COR-L47 (cell line): ENCODE measurements around the gene KIF26B.
A peak's percentile ranks its signal among the peaks of the same experiment; 100 is the strongest.
"Not testable (repeated sequence)": the region's sequence is repeated elsewhere in the genome, so short reads cannot be mapped to it uniquely, and the experiment has no call there.

Experiments used
- DNase-seq: peaks from one replicate; lab custom pipeline; 2025; lab: John Stamatoyannopoulos, UW

The KIF26B gene

DNA sequence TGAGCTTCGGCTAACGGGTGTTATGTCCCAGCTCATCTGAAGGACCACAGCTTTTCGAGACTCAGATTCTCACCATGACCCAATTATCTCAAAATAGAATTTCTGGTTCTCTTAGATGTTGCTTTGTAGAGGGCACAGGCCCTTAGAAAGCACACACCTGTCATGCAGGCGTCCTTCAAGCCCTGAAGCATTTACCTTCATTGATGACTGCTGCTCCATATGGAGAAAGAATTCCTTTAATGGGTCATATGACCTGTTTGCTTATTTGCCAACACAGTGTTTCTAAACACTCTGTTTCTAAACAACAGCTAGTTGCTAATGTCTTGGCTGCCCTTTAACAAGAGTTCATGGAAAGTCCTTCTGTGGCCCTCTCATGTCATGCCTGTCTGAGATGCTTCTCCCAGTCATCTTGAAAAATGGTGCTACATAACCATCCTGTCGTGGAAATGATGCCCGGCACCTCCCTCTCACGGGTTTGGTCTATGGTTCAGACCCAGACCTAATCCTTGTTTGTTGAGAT lies 495.7 kb downstream of the KIF26B start:
- DNase-seq = no peak

DNA sequence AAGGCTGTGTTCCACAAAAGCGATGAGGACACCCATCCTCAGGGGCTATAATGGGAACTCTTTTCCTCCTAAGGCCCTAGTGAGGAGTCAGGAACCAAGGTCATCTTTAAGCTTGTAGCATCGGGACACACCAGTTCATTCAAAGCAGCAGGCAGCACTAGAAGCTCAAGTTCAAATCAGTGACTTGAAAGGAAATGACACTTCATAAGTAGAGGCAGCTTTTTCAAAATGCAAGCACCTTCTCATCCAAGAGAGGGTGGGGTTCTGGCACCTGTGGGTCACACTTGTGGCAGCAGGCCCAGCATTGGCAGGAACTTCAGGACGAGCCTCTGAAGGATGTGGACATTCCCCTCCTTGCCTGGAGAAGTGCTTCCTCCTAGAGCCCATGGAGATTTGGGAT lies 496.3 kb downstream of the KIF26B start:
- no peak for DNase-seq

DNA sequence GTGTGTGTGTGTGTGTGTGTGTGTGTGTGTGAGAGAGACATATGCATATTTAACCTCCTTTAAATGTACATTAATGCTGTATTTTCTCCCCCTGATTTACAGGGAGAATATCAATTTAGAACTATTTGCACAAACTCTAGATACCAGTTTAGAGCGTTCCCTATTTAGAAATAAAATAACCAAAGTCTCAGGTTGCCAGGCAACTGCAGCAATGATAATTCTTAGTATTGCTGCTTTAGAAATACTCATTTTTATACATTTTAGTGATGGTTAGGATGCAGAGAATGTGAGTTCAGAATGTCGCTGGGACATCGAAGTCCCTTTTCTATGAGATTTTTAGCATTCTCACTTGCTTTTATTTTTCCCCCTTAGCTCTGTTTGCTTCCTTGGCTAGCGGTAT lies 497.3 kb downstream of the KIF26B start:
- DNase-seq = no peak

DNA sequence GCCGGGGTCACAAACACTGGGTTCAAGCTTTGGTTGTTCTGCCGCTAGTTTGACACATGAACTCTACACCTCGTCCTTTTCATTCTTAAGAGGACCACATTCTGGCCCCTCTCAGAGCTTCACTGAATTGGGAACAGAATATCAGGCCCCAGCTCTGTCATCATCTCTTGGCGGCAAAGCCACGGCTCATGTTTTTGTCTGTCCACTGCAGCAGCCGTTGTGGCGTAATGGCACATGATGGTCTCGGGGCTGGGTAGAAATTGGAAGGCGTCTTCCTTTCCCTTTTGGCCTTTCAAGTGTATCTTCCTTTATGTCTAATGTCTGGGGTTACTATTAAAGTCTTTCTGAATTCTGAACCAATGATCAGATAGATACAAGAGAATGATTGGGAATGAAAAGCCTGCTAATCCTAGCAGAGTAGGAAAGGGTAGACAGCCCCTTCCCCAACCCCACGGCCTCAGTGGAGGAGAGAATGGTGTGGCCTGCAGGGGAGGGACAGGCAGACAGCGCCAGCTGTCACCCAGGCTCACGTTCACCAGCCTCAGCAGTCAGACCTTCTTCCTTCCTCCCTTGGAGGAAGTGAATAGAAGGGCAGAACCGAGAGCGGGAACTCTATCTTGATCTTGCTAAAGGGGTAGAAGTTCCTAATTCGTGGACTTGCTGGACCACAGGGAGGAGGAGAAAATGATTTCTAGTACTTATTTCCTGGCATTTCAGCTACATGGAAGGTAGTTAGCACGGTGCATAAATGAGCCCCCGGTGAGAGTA lies 498.1 kb downstream of the KIF26B start:
- DNase-seq = no peak

DNA sequence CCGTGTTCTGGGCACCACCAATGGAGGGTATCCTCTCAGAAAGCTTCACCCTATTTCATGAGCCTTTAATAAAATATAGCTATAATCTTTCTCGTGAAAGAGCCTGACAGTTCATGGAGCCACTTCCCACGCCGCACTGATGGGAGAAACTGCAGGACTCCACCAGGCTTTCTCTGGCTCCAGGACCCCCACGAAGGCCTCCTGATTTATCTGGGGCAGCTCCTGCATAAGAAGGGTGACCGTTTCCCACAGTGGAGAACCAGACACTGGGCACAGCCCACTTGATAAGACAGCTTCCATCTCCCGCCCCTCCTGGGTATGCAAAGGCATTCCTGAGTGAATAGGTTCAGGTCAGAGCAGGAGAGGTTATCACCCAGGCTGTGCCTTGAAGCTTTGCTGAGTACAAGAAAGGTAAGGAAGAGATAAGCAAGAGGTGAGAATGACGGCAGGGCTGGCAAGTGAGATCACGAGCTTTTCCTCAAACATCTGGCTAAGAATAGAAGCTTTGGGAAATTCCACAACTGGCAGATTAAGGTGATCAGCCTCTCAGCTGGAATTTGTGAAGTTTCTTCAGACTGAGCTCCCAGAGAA lies 499.8 kb downstream of the KIF26B start:
- no peak for DNase-seq

DNA sequence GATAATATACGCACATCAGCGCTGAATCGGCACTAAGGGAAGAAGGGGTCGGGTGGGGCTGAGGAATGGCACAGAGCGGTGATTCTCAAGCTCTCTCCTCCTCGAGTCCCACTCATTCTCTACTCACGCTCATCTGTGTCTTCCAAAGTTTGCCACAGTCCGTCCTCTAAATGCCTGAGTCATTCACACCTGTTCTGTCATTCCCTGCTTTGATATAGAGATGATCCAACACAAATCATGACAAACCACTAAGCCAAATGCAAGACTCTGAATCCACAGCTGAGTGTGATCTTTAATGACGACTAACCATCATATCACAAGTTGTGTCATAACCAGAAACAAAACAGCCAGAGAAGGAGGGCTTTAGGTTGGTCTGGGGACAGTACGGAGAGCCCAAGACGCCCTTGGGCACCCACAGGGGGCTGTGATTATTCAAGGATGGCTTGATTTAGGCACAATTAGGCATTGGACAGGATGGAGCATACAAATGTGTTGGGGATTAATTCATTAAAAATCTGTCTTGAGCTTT lies 501.5 kb downstream of the KIF26B start:
- no peak for DNase-seq

DNA sequence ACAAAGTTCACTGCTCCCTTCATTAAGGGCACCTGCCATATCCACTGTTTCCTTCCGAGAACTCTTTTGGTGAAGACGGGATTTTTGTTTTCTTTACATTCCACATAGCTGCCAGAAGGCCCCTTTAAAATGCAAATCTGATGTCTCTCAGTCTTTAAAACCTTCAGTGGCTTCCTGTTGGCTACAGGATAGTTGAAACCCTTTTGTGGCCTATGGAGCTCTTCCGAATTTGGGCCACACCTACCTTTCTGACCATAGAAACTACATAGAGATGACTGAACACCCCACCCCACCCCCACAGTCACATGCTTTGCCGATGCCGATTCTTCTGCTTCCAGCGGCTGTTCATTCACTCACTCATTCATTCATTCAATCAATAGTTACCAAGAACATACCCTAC lies 502.6 kb downstream of the KIF26B start:
- DNase-seq = no peak

DNA sequence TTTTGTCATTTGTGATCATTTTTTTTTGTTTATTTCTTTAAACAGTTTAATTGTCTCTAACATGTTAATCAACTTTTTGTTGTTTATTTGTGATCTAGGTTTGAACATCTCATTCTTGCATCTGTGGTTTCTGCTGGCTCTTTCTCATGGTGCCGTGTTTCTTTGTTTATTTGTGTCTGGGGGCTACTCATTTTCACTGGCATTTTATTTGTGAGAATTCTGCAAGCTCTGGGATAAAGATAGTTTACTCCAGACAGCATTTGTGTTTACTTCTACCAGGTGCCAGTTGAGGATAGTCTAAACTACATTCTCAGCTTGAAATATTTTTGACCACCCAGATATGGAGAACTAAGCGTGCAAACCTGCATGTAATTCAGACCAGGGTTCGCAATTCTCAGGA lies 508.6 kb downstream of the KIF26B start:
- no peak for DNase-seq

DNA sequence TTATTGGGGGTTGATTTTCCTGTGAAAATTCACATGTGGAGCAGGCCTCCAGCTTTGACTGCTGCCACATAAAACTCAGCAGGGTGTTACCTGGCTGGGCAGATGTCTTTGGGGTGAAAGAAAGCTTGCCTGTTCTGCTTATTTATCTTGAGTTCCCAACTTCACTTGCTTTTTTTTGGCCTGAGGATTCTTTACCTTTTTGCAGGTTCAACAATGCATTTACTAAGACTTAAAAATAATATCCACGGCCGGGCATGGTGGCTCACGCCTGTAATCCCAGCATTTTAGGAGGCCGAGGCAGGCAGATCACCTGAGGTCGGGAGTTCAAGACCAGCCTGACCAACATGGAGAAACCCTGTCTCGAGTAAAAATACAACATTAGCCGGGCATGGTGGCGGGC lies 509.1 kb downstream of the KIF26B start:
- DNase-seq = no peak

DNA sequence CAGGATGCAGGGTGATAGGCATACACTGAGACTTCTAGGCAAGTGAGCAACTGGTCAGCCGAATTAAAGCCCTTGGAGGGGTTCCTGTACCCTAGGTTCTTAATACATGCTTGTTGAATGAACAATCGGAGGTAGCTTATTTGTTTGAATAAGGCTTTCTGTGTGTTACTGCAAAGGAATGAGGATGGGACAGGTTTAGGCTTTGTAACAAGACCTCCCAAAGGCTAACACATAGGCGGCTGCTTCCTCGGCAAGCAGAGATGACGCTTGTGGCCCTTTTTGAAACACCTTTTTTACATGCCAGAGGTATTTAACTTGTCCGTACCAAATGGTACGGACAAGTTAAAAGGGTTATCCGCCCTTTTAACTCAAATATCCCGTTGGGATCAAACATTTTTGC lies 511.6 kb downstream of the KIF26B start:
- DNase-seq = no peak

DNA sequence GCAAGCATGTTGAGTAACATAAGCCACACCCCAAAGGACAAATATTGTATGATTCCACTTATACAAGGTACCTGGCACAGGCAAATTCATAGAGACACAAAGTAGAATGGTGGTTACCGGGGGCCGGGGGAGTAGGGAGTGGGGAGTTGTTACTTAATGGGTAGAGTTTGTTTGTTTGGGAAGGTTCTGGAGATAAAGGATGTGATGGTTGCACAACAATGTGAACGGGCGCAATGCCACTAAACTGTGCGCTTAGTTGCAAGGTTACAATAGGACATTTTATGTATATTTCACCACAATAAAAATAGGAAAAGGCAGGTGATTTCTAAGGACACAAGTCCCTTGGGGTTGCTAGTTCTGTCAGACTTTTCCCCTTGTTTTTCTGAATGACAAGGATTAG lies 516.6 kb downstream of the KIF26B start:
- DNase-seq = no peak

DNA sequence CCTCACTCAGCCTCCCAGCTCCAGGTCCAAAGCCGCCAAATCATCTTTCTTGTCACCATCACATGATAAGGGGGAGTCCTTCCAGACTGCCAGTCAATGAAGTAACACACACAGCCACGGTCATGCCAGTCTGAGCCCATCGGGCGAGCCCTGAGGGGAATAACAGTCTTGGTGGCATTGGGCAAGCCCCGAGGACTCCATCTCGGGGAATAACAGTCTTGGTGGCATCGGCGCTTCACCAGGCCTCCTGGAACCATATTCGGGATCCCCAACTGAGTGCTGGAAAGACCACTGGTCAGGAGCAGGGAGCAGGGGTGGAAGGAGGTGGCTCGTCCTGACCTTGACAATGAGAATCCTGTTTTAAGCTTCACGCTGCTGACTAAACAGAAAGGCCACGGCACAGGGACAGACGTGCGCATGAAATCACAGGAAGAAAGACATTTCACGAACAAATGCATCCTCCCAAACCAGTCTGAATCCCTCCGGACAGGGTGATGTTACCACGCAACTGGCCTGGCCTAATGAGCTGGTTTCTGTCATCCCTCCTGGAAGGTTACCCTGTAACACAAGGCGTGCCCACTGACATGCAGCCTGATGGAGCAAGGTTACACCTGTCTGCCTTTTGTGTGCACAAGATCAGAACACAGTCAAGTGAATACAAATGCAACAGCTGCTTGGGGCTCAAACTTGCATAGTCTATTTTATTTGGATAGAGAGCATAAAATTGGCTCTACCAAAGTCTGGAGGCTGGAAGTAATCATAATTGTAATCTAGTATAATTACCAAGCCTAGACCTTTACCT lies 517.4 kb downstream of the KIF26B start:
- peak; percentile 44 for DNase-seq

DNA sequence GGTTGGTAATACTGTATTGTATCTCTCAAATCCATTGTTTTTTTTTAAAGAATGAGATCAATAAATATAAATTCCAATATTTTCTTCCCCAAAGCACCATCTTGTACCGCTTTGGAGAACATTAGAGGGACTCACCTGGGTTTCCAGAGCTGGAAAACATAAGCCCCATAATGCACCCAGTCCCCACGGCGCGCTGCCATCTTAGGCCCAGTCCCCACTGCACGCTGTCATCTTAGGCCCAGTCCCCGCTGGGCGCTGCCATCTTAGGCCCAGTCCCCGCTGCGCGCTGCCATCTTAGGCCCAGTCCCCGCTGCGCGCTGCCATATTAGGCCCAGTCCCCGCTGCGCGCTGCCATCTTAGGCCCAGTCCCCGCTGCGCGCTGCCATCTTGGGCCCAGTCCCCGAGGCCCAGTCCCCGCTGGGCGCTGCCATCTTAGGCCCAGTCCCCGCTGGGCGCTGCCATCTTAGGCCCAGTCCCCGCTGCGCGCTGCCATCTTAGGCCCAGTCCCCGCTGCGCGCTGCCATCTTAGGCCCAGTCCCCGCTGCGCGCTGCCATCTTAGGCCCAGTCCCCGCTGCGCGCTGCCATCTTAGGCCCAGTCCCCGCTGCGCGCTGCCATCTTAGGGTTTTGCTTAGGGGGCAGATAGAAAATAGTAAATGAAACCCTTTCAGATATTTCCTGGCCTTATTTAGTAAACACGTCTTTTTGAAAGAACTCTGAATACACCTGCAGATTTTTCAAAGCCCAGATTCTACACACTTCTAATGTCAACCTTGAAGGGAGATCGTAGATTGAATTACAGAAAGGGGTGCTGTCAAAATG lies 518.3 kb downstream of the KIF26B start:
- not testable (repeated sequence) for DNase-seq

DNA sequence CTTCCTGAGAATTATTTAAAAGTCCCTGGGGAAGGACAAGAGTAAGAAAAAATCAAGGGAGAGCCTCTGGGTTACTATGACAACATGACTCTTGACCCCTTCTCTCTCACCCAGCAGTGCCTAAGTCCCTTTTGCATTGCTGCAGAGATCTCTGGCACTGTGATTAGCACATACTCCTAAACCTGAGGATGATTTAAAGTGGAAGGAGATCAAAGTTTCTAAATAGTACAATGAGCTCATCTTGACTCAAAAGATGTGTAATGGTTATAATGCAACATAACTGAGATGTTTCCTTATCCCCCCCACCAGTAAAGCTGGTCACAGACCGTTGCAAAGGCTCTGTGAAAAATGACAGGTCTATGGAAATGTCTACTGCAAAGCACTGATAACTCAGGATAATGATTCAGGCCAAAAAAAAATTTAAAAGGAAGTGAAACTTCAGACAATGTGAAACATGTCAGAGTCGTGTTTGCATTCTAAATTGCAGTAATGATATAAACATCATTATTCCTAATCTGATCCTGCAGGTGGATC lies 519.2 kb downstream of the KIF26B start:
- no peak for DNase-seq

DNA sequence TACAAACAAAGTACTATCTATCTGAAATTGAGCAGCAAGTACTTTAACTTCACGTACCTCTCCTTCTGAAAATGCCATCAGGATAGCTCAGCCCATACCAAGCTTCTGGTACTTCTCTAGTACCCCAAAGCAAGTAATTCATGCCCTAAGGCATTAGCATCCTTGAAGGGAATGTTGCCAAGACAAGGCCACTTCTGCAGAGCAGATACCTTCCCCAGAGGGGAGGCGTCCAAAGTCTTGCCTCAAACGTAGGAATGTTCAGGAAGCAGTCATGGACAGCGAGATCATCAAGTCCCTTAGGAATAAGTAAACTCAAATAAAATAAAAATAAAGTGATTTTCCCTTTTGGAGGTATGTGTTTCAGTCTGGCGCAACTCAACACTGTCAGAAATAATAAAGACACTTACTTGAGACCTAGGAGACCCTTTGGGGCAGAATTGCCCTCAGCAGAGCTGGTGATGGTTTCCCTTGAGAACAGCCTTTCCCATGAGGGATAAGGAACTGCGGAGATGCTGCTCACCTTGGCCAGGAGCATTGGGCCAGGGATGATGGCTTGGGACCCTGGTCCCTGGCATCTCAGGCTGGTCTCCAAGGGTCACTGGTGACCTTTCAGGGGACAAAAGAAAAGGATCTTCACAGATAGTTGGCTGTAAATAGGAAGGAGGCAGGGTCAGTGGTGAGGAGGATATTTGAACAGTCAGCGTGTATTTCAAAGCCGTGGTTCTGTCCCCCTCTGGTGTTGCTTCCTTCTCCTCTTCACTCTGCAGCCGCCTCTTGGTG lies 522.9 kb downstream of the KIF26B start:
- no peak for DNase-seq

DNA sequence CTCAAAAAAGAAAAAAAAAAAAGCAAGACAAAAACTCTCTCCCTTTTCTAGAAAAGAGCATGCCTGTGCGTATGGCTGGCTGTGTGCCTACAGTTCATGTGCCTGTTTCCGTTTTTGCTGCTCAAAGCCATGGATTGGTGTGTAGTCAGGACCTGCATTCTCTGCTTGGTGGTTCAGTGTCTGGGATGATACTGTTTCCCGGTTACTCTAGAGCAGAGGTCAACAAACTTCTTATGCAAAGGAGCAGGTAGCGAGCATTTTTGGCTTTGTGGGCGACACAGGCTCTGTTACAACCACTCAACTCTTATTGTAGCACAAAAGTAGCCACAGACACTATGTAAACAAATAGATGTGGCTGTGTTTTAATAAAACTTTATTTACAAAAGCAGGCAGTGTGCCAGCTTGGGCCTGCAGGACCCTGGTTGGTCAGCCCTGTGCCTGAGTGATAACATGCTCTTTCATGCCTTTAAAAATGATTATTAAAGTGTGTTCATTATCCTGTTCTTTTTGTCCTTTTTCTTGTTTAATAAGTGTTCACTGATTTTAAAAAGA lies 524.2 kb downstream of the KIF26B start:
- no peak for DNase-seq

DNA sequence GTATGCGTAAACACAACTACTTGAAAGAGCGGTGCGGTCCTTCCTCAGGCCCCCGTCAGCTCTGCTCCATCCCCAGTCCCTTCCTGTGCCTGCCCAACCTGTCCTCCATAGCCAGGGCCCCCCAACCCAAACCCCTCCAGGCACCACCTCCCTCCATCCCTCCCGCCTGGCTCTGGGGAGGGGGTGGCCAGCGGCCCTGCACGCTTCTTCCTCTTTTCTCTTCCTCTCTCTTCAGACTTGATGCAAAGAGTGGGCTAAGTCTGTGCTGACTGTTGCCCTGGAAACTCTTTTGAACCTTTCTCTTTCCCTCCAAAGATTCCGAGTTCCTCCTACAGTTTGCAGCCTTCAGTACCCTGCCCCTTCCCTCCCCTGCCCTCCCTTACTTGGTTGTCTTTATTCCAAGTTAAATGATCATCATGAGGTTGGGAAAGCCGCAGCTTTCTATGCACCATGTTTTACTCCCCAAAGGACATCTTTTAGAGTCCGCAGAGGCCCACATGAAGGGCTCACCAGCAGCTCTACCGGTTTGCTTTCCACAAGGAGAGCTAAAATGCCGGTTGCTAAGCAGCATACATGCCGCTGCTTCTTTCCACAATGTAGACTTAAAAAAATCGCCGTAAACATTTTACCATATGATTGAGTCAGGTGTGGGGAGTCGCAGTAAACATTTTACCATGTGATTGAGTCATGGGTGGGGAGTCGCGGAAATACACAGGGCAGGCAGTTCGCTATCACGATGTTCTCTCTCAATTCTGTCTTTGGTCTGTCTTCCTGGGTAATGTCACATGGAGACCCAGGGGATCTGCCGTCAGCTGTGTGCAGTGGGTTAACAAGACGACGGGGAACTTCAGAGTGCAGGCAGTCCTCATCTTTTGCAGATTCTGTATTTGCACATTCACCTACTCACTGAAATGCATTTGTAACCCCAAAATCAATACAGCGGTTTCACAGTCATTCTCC lies 525.3 kb downstream of the KIF26B start:
- DNase-seq = no peak

DNA sequence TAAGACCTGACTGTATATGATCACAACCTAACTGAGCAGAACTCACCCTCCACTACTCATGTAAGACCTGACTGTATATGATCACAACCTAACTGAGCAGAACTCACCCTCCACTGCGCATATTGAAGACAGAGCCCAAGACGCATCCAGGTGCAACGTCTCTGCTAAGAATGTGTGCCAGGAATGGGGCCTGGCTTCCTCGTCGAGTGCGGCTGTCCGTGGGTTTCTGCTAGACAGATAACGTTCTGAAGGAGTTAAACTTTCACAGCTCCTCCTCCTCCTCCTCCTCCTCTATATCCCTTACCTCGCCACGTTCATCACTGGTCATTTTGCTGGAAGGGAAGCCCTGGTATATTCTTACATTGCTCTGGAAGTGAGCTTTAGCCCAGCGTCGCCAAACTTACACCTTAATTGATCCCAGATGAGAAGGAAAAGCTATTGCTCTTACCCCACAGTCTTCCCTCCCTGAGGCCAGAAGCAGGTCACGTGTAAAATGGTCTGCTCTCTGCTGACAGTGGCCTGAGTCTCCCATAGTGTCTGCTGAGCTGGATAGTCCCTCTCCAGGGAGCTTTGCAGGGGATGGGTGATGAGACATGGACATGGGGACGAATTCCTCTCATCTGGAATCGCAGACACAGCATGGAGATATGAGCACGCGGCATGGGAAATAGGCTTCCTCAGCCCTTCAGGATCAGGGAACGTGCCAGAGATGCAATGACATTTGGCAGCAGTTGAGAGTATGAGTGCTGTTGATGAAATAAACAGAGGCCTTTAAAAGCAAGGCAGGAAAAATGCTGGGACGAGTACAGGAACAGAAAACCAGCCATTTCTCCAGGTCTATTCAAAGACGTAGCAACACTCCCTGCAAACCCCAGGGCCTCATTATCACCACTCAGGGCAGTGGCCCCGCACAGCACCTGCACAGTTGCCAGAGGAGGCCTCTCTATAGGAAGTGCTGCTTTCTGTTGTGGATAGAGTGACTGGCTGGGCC lies 528.1 kb downstream of the KIF26B start:
- DNase-seq = no peak
